ENCODE measurements around the gene COA5.

DNA sequence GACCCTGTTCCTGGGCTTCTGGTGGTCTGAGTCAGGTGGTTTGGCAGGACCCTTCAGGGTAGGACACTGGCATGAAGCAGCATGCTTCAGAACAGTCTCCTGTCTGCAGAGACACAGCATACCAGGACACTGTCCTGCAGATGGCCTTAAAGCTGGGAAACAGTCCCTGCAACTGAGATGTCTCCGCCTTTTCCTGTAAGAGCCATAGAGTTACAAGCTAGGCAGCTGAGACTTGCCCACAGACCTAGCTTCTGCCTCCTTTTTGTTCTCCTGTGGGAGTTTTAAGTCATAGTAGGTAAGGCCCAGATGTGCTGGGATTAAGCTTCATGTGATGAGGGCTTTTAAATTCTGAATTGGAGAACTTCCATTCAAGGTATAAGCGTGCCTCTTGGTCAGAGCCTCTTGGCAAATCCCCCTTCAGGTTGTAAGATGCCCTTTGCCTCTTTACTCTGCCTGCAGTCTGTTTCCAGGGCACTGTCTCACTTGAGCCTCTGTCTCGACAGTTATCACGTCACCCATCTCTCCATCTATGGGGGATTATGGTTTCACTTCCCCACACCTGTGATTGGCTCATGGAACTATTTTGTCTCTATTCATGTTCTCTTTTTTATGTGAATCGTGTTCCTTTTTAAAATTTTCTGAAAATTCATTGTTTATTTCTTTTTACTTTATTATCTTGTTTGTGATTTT lies 51.8 kb downstream of the COA5 start:
- TF ChIP-seq, protein P1, sequence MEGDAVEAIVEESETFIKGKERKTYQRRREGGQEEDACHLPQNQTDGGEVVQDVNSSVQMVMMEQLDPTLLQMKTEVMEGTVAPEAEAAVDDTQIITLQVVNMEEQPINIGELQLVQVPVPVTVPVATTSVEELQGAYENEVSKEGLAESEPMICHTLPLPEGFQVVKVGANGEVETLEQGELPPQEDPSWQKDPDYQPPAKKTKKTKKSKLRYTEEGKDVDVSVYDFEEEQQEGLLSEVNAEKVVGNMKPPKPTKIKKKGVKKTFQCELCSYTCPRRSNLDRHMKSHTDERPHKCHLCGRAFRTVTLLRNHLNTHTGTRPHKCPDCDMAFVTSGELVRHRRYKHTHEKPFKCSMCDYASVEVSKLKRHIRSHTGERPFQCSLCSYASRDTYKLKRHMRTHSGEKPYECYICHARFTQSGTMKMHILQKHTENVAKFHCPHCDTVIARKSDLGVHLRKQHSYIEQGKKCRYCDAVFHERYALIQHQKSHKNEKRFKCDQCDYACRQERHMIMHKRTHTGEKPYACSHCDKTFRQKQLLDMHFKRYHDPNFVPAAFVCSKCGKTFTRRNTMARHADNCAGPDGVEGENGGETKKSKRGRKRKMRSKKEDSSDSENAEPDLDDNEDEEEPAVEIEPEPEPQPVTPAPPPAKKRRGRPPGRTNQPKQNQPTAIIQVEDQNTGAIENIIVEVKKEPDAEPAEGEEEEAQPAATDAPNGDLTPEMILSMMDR (IDR thresholded peaks at IDR 0.05): no peak
- TF ChIP-seq POLR2A (IDR thresholded peaks at IDR 0.05): no peak
